HG02623 (cell line): ENCODE data around the gene WDR36.

Source experiments
- ATAC-seq: cut with Tn5 transposase; IDR thresholded peaks from one replicate; pipeline ENCODE4 v1.9.1; 2021; ENCODE audit warnings: moderate library complexity; ENCODE audit not compliant: unreplicated experiment

Gene WDR36

GRCh38 chr5:111092062-111092853 is at the start of gene WDR36:
WDR36 (plus strand) TSS chr5:111092348; CDS start chr5:111092457, 109 bp downstream.
- ATAC-seq, result peak; percentile 92

DNA sequence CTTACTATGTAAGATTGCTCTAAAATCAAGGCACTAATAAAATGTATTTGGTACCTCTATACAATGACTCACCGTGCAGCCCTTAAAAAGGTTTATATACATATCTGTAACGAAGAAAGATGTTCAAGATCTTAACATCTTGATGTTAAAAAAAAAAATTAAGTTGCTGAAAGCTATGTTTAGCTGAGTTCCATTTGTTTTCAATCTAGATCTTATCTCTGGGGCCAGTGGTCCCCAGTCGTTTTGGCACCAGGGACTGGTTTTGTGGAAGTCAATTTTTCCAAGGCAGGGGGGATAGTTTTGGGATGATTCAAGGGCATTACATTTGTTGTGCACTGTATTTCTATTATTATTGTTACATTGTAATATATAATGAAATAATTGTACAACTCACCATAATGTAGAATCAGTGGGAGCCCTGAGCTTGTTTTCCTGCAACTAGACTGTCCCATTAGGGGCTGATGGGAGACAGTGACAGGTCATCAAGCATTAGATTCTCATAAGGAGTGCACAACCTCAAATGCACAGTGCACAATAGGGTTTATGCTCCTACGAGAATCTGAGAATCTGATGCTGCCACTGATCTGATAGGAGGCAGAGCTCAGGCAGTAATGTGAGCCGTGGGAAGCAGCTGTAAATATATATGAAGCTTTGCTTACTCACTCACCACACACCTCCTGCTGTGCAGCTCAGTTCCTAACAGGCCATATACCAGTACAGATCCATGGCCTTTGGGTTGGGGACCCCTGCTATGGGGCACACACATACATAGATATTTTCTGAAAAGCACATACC is 48.2 kb upstream of the WDR36 start:
- no peak for ATAC-seq

DNA sequence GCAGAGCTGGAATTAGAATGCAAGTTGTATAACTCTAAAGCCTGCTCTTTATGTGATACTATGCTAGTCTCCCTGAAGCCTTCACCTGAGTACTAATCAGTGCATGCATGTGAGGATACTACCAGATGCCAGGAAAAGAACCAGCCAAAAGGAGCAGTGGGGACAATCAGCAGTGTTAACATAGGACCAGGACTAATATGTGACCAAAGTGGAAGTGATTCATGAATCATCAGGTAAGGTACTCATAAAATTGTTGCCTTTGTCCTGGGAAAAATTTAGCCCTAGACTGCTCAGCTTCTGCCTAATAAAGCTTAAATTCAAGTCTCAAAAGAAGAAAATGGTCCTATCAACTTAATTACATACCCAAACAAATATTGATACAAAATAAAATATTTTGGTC is 34.1 kb upstream of the WDR36 start:
- ATAC-seq, result no peak

DNA sequence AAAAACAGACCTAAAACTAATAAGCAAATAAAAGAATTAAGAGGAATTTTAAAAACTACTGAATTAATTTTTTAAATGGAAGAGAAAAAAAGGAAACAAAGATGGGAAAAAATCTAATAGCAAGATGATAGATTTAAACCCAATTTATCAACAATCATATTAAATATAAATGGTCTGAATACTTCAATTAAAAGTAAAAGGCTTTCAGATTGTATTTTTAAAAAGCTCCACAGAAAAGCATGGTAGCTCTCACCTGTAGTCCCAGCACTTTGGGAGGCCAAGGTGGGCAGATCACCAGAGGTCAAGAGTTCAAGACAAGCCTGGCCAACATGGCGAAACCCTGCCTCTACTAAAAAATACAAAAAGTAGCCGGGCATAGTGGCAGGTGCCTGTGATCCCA is 32.0 kb upstream of the WDR36 start:
- no peak for ATAC-seq

GRCh38 chr5:111061618-111062017 is 30.5 kb upstream of the WDR36 start:
- no peak for ATAC-seq

- peak; percentile 74 for ATAC-seq
These were observed 28.3 kb upstream of the WDR36 start for GRCh38 chr5:111063709-111064322.

- no peak for ATAC-seq
These were observed 25.7 kb upstream of the WDR36 start for GRCh38 chr5:111066261-111066938.

DNA sequence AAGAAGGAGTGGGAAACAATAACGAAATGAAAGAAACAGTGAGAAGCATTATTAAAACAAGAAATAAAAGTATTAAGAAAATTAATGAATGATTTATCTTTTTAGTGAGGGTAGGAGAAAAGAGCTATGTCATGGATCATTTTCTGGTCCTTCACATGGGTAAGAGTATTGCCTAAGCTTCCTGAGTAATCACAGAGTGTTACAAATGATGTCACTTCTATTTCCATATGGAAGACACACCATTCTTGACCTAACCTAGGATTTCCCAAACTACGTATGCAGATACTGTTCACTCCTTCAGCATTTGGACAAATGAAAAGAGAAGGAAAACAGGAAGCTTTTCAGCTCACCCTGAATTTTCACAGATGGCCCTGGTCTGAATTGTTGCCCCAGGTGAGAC is 23.9 kb upstream of the WDR36 start:
- ATAC-seq, result no peak

GRCh38 chr5:111069839-111070238 is 22.3 kb upstream of the WDR36 start:
- no peak for ATAC-seq

DNA sequence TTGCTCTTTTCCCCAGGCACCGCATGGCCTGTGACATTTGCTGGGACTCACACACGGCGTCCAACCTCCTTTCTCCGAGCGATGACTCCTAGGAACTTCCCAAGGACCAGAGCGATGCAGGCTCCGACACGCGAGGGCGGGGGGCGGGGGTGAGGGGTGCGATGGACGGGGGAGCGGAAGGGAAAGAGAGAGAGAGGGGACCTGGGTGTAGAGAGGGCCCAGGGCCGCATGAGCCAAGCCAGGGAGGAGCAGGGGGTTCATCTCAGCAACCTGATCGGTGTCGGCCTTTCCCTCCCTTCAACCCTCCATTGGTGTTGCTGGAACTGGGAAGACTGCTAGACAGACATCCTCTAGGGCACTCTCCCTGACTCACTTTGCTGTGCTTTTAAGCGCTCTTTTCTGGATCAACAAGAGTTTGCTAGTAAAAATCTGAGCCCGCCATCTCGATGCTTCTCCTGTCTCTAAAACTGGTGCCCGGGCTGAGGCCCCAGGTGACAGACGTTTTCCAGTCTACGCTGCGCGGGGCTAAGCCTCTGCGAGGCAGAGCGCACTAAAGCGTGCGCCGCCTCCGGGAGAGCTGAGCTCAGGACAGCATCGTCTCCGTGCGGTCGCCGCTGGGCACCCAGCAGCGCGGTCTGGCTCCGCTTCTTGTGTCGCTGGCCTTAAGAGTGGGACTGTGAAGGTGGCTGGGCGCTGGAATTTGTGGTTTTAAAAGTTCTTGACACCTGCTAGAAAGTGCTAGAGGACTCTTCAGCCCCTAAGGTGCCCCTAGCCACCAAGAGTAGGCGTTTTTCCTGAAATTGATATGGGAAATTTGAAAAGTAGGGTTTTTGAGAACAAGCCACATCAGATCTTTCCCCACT is 21.6 kb upstream of the WDR36 start:
- peak; percentile 27 for ATAC-seq

GRCh38 chr5:111071413-111071812 is 20.7 kb upstream of the WDR36 start, which contains the start of gene TSLP:
TSLP (plus strand) TSS chr5:111071713; CDS start chr5:111071891, 178 bp downstream.
- no peak for ATAC-seq

DNA sequence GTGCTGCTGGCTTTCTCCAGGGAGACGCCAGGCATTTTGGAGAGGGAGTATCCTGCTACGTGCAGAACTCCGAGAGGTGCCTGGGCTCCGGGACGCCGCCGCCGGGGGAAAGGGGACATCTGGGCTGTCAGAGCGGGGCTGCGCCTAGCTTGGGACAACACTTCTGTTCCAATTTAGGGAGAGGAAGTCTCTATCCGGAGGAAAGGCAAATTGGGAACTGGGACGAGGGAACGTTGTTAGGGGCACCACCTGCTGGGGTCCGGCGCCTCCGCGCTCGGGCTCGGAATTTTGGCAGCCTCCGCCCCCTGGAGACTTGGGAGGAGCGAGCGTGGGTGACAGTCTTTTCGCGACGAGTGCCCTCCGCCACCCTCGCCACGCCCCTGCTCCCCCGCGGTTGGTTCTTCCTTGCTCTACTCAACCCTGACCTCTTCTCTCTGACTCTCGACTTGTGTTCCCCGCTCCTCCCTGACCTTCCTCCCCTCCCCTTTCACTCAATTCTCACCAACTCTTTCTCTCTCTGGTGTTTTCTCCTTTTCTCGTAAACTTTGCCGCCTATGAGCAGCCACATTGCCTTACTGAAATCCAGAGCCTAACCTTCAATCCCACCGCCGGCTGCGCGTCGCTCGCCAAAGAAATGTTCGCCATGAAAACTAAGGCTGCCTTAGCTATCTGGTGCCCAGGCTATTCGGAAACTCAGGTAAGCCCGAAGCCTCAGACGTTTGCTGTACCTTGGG is 19.0 kb upstream of the WDR36 start:
- peak; percentile 85 for ATAC-seq

DNA sequence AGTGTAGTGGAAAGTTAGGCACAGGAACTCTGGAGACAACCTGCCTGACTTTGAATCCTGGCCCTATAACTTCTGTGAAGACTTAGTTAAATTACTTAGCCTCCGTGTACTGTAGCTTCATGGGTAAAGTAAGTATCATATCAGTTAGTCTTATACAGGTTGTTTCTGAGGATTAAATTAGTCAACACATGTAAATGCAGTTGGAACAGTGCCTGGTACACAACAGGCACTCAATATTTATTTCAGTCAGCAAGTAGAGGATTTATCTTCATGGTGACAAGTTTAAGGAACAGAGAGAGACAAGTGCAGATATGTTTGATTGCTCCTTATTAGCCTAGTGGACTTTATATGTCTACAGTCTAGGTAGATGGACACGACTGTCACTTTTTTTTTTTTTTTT is 17.9 kb upstream of the WDR36 start:
- ATAC-seq, result no peak

GRCh38 chr5:111075520-111075919 is 16.6 kb upstream of the WDR36 start:
- ATAC-seq, result no peak

DNA sequence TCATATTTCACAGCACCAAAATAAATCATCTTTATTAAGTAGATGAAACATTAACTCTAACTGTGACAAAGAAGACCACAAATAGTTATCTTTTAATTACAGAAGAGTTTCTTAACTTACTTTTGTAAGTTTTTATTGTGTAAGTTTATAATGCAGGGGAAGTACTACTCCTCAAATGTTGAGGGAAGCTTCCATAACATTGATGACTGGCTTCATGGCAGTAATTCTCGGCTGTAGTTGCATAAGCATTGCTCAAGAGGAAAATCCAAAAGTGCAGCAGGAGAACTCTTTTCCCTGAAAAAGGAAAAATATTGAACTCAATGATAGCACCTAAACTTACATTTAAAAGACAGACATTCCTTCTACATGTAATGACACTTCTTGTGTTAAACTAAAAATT is 16.1 kb upstream of the WDR36 start:
- ATAC-seq, result no peak

DNA sequence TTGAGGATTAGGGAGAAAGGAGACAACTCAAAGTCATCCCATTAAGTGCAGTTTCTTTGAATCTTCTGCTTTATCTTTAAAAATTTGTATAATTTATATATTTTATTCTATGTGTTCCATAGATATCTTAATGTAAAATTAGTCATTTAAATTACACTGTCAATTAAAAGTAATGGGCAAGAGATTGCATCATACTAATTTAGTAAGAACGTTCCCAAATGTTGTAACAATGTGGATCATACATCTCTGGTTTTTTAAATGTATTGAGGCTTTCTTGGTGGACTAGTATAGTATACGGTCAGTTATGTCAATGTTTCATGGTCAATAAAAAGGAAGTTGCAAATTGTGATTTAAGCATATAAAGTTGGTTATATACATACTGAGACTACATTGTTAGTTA is 14.5 kb upstream of the WDR36 start:
- ATAC-seq, result no peak

- ATAC-seq, result no peak
These were observed 12.3 kb upstream of the WDR36 start for GRCh38 chr5:111079846-111080245.

GRCh38 chr5:111083323-111083722 is 8.8 kb upstream of the WDR36 start:
- ATAC-seq, result no peak

DNA sequence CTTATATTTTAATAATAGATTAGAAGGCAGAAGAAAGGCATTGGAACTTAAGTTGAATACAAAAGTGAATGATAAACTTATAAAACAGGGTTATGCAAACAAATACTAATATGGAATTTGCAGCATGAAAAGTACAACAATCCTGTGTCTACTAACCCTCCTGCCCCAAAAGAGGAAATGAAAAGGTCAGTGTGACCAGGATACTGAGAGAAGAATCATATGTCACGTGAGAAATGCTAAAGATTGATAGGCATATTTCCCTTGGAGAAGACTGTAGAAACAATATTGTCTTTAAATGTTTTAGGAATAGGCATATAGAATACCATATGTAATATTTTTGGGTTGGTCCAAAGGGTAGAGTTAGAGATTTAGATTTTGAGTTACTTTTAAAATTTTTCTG is 3.8 kb downstream of the WDR36 start:
- no peak for ATAC-seq
